ENCODE results near the gene KCNH6.

The KCNH6 gene

GRCh38 chr17:63531022-63531965, 8.1 kb downstream of the KCNH6 start:
- H3K27ac ChIP-seq, result no peak overlapping the region
- TF ChIP-seq CTCF (IDR thresholded peaks at IDR 0.05), result no peak

GRCh38 chr17:63533433-63534077, 10.4 kb downstream of the KCNH6 start:
- Histone ChIP-seq H3K36me3 (ENCODE audit: control insufficient read depth, insufficient read depth, low read length) (no peaks in the 10 kb centered on the region), H3K27ac (no peak overlapping the region), H3K4me2 (ENCODE audit: low read length) (no peak overlapping the region), H3K27me3 (ENCODE audit: control insufficient read depth, insufficient read depth, low read length) (no peaks in the 10 kb centered on the region), H3K79me2 (no peaks in the 10 kb centered on the region), H3K4me1 (peaks cover 4% of the 10 kb centered on the region), H3K4me3 (ENCODE audit: low read depth, low read length) (no peak overlapping the region), H3K9me3 (ENCODE audit: control insufficient read depth, low read length) (no peaks in the 10 kb centered on the region), H2AFZ (no peak overlapping the region), H3K9ac (no peak overlapping the region)
- TF ChIP-seq CTCF (IDR thresholded peaks at IDR 0.05), result no peak

More at GRCh38 chr17:63531022-63531965, 8.1 kb downstream of the KCNH6 start:
- H3K9ac ChIP-seq, result no peak overlapping the region
- no peaks in the 10 kb centered on the region for H3K4me1 ChIP-seq
- H3K36me3 ChIP-seq (ENCODE audit: control insufficient read depth, insufficient read depth, low read length), result no peaks in the 10 kb centered on the region
- H3K9me3 ChIP-seq (ENCODE audit: control insufficient read depth, low read length), result no peaks in the 10 kb centered on the region
- H3K79me2 ChIP-seq, result no peaks in the 10 kb centered on the region
- H2AFZ ChIP-seq, result no peak overlapping the region
- H3K27me3 ChIP-seq (ENCODE audit: control insufficient read depth, insufficient read depth, low read length), result no peaks in the 10 kb centered on the region
- no peak overlapping the region for H3K4me3 ChIP-seq (ENCODE audit: low read depth, low read length)
- H3K4me2 ChIP-seq (ENCODE audit: low read length), result no peak overlapping the region

DNA sequence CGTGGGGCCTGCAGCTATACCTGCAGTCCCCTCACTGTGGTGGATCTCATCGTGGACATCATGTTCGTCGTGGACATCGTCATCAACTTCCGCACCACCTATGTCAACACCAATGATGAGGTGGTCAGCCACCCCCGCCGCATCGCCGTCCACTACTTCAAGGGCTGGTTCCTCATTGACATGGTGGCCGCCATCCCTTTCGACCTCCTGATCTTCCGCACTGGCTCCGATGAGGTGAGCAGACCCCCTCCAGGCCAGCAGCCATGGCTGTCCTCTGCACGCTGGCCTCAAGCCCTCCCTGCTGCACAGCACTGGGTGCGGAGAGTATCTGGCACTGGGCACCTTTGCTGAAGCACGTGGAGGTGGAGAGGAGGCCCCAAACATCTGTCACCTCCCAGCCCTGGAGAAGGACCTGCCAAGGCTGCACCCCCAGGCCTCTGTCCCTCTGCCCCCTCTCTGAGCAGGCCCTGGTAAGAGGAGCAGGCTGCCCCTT, 11.0 kb downstream of the KCNH6 start:
- Histone ChIP-seq H2AFZ (no peak overlapping the region), H3K79me2 (no peaks in the 10 kb centered on the region), H3K9me3 (ENCODE audit: control insufficient read depth, low read length) (no peaks in the 10 kb centered on the region), H3K9ac (no peak overlapping the region), H3K4me1 (peaks cover 6% of the 10 kb centered on the region), H3K4me3 (ENCODE audit: low read depth, low read length) (no peak overlapping the region), H3K4me2 (ENCODE audit: low read length) (no peak overlapping the region), H3K27me3 (ENCODE audit: control insufficient read depth, insufficient read depth, low read length) (no peaks in the 10 kb centered on the region), H3K27ac (no peak overlapping the region), H3K36me3 (ENCODE audit: control insufficient read depth, insufficient read depth, low read length) (no peaks in the 10 kb centered on the region)
- TF ChIP-seq CTCF (IDR thresholded peaks at IDR 0.05), result no peak

DNA sequence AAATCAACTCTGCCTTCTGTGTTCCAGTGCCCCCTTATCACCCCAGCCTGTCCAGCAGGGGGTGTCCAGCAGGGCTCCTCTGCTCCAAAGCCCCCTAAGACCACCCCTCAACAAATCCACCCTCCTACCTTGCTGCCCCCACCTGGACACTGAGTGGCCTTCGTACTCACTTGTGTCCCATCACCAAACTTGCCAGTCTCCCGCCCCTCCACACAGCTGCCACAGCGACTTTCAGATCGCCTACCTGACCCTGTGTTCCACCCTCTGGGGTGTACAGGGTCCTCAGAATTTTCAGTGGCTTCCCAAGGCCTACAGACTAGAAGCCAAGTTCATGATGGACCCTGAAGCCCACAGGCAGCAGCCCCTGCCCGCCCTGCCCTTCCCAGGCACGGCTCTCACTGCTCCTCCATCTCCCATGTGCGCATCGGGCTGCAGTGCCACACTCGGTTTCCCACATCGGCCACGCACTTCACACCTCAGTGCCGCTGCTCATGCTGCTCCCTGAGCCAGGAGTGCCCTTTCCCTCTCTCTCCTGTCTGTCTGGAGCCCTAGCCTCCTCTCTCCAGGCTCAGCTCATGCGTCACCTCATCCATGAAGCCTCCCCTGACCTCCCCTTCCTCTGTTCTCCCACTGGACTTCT, 11.8 kb downstream of the KCNH6 start:
- TF ChIP-seq CTCF (IDR thresholded peaks at IDR 0.05), result no peak
- Histone ChIP-seq H3K4me1 (peaks cover 6% of the 10 kb centered on the region), H3K27me3 (ENCODE audit: control insufficient read depth, insufficient read depth, low read length) (no peaks in the 10 kb centered on the region)

More for the DNA sequence above, 11.8 kb downstream of the KCNH6 start:
- Histone ChIP-seq H3K4me3 (ENCODE audit: low read depth, low read length) (no peak overlapping the region), H3K4me2 (ENCODE audit: low read length) (no peak overlapping the region), H2AFZ (no peak overlapping the region), H3K79me2 (no peaks in the 10 kb centered on the region), H3K9ac (no peak overlapping the region), H3K36me3 (ENCODE audit: control insufficient read depth, insufficient read depth, low read length) (no peaks in the 10 kb centered on the region), H3K9me3 (ENCODE audit: control insufficient read depth, low read length) (no peaks in the 10 kb centered on the region), H3K27ac (no peak overlapping the region)

All from parathyroid adenoma (tissue), 2 donors.